Glutamatergic neuron (in vitro differentiated cells): ENCODE measurements around the gene APOBEC2. TPM values are rescaled to one million over a fixed set of nuclear protein-coding genes. Genes with fewer than 3 reads are reported as not detected.

Experiments used
- DNase-seq: peaks from one replicate; pipeline ENCODE4 v3.0.0; 2022
- H3K27ac Mint-ChIP-seq: one replicate; pipeline ENCODE4 v1.8.0; 2020; ENCODE audit warnings: mild to moderate bottlenecking, mixed read lengths, inconsistent platforms; ENCODE audit not compliant: unreplicated experiment
- H3K27me3 Mint-ChIP-seq: one replicate; pipeline ENCODE4 v1.8.0; 2020; ENCODE audit warnings: mild to moderate bottlenecking, moderate library complexity, mixed read lengths, inconsistent platforms; ENCODE audit not compliant: unreplicated experiment
- H3K36me3 Mint-ChIP-seq: one replicate; pipeline ENCODE4 v1.8.0; 2020; ENCODE audit warnings: mild to moderate bottlenecking, mixed read lengths, inconsistent platforms; ENCODE audit not compliant: unreplicated experiment
- H3K4me1 Mint-ChIP-seq: one replicate; pipeline ENCODE4 v1.8.0; 2020; ENCODE audit warnings: mild to moderate bottlenecking, low read depth, mixed read lengths, inconsistent platforms; ENCODE audit not compliant: unreplicated experiment
- H3K4me3 Mint-ChIP-seq: one replicate; pipeline ENCODE4 v1.8.0; 2020; ENCODE audit warnings: mild to moderate bottlenecking, mixed read lengths, inconsistent platforms; ENCODE audit not compliant: unreplicated experiment
- H3K9me3 Mint-ChIP-seq: one replicate; pipeline ENCODE4 v1.8.0; 2020; ENCODE audit warnings: mild to moderate bottlenecking, moderate library complexity, mixed read lengths, inconsistent platforms; ENCODE audit not compliant: unreplicated experiment
- total RNA-seq: library from RNA; stranded (reverse); fragmentation: NEBNext Ultra II Directional; extraction: Animal tissue kit (Norgen Biotek cat#: 25700); gene quantifications from one replicate; pipeline ENCODE4 v1.2.1, GENCODE V29; 2021; ENCODE audit not compliant: unreplicated experiment
- TF ChIP-seq, protein P1 (sequence below): fragments of 200-600 bp; sonication (generic); IDR thresholded peaks from one replicate; pipeline ENCODE4 v1.5.0; 2021; ENCODE audit not compliant: partially characterized antibody, unreplicated experiment

APOBEC2 gene
- total RNA-seq, 1 donor from 2014 or later = 0.61 TPM

GRCh38 chr6:41085182-41085581 lies 32.2 kb downstream of the APOBEC2 start:
- H3K27ac Mint-ChIP-seq = no peak overlapping the region
- no peaks in the 10 kb centered on the region for H3K9me3 Mint-ChIP-seq
- H3K4me3 Mint-ChIP-seq = no peak overlapping the region
- H3K36me3 Mint-ChIP-seq = no peaks in the 10 kb centered on the region
- TF ChIP-seq, protein P1, sequence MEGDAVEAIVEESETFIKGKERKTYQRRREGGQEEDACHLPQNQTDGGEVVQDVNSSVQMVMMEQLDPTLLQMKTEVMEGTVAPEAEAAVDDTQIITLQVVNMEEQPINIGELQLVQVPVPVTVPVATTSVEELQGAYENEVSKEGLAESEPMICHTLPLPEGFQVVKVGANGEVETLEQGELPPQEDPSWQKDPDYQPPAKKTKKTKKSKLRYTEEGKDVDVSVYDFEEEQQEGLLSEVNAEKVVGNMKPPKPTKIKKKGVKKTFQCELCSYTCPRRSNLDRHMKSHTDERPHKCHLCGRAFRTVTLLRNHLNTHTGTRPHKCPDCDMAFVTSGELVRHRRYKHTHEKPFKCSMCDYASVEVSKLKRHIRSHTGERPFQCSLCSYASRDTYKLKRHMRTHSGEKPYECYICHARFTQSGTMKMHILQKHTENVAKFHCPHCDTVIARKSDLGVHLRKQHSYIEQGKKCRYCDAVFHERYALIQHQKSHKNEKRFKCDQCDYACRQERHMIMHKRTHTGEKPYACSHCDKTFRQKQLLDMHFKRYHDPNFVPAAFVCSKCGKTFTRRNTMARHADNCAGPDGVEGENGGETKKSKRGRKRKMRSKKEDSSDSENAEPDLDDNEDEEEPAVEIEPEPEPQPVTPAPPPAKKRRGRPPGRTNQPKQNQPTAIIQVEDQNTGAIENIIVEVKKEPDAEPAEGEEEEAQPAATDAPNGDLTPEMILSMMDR = no peak
- no peaks in the 10 kb centered on the region for H3K4me1 Mint-ChIP-seq
- H3K27me3 Mint-ChIP-seq = no peaks in the 10 kb centered on the region
- DNase-seq = no peak

DNA sequence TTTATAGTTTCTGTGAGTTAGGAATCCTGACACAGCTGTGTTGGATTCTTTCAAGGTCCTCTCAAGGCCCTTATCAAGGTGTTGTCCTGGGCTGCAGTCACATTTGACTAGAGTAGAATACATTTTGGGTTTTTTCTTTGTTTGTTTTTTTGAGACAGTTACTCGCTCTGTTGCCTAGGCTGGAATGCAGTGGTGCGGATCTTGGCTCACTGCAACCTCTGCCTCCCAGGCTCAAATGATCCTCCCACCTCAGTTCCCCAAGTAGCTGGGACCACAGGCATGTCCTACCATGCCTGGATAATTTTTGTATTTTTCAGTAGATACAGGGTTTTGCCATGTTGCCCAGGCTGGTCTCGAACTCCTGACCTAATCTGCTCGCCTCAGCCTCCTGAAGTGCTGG lies 35.4 kb downstream of the APOBEC2 start:
- no peak for DNase-seq
- TF ChIP-seq, protein P1 = no peak
- Mint-ChIP-seq H3K27me3 (no peaks in the 10 kb centered on the region), H3K36me3 (no peaks in the 10 kb centered on the region), H3K27ac (no peak overlapping the region), H3K4me3 (no peak overlapping the region), H3K9me3 (no peaks in the 10 kb centered on the region), H3K4me1 (no peaks in the 10 kb centered on the region)

GRCh38 chr6:41090841-41091761 lies 38.1 kb downstream of the APOBEC2 start:
- H3K36me3 Mint-ChIP-seq = no peaks in the 10 kb centered on the region
- no peaks in the 10 kb centered on the region for H3K4me1 Mint-ChIP-seq
- TF ChIP-seq, protein P1 = no peak
- no peaks in the 10 kb centered on the region for H3K9me3 Mint-ChIP-seq
- no peaks in the 10 kb centered on the region for H3K27me3 Mint-ChIP-seq
- H3K27ac Mint-ChIP-seq = no peak overlapping the region
- DNase-seq = no peak
- H3K4me3 Mint-ChIP-seq = no peak overlapping the region

GRCh38 chr6:41092421-41093140 lies 39.6 kb downstream of the APOBEC2 start:
- no peaks in the 10 kb centered on the region for H3K27me3 Mint-ChIP-seq
- H3K27ac Mint-ChIP-seq = no peak overlapping the region
- H3K4me3 Mint-ChIP-seq = no peak overlapping the region
- no peaks in the 10 kb centered on the region for H3K9me3 Mint-ChIP-seq
- TF ChIP-seq, protein P1 = no peak
- DNase-seq = no peak
- no peaks in the 10 kb centered on the region for H3K4me1 Mint-ChIP-seq
- no peaks in the 10 kb centered on the region for H3K36me3 Mint-ChIP-seq

GRCh38 chr6:41093729-41094128 lies 40.7 kb downstream of the APOBEC2 start:
- Mint-ChIP-seq H3K4me3 (no peak overlapping the region), H3K27ac (no peak overlapping the region)

More at GRCh38 chr6:41093729-41094128, 40.7 kb downstream of the APOBEC2 start:
- Mint-ChIP-seq H3K27me3 (no peaks in the 10 kb centered on the region), H3K36me3 (peaks cover 5% of the 10 kb centered on the region), H3K4me1 (no peaks in the 10 kb centered on the region), H3K9me3 (no peaks in the 10 kb centered on the region)
- no peak for DNase-seq
- TF ChIP-seq, protein P1 = no peak
